Body of pancreas (tissue), 4 donors: ENCODE results near the gene PNPLA7.

Source experiments
- CTCF ChIP-seq, 7 experiments: fragments of 450-650 bp in 4 of 7; fragments of 200-600 bp in 3 of 7; sonication (generic) in 3 of 7; IDR thresholded peaks; one replicate each; pipeline ENCODE4 v1.5.1; 2016 to 2019; ENCODE audit warnings: antibody characterized with exemption in 7 of 7
- POLR2A ChIP-seq, 3 donors: fragments of 450-650 bp; IDR thresholded peaks; one replicate each; pipeline ENCODE4 v1.6.1; 2016; ENCODE audit warnings: antibody characterized with exemption in 3 of 3, mild to moderate bottlenecking in 2 of 3

DNA sequence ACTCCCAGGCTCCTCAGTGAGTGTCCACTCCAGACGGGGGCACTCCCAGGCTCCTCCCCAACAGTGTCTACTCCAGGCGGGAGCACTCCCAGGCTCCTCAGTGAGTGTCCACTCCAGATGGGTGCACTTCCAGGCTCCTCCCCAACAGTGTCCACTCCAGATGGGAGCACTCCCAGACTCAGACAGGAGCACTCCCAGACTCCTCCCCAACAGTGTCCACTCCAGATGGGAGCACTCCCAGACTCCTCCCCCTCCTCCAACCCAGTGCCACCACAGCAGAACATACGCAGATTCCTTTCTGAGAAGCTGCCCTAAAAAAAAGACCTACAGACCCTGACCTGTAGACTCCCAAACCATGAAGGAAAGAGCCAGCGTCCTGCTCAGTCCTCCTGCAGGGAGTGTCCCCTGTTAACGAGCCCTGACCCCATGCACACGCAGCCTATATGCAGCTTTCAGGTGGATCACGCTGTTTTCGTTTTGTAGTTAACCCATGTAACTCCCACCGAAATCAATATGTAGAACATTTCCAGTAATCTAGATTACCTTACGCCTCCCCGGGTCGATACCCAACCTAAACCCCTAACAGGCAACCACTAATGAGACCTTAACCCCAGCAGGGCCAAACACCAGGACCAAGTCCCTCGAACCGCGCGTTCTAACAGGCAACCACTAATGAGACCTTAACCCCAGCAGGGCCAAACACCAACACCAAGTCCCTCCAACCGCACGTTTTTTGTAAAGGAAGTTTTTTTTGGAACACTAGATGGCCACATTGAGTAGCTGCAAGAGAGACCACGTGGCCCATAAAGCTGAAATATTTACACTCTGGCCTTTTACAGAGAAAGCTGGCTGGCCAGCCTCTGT is 15.7 kb downstream of the PNPLA7 start:
- TF ChIP-seq CTCF (IDR thresholded peaks at IDR 0.05) (peak; percentile 53 to 88 (median 80)), POLR2A (IDR thresholded peaks at IDR 0.05) (no peak)
